Measurements from ENCODE around the gene UQCC5.

DNA sequence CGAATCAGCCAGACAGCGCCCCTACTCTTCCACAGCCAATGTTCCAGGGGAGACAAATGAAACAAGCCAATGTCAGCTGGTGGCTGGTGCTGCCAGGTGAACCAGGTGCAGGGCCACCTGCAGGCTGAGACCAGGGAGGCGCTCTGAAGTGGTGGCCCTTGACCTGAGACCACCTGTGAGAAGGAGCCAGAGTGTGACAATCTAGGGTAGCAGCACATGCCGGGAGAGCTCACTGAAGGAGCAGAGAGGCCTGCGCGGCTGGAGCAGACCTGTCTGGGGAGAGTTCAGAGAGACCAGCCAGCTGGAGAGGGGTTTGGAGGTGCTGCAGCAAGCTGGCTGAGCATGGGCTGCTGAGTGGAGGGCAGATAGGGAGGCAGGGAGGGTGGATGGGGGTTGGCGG, 42.0 kb upstream of the UQCC5 start:
- peak; percentile 4 for TF ChIP-seq POLR2AphosphoS5 (IDR thresholded peaks at IDR 0.05)
- TF ChIP-seq, protein P1, sequence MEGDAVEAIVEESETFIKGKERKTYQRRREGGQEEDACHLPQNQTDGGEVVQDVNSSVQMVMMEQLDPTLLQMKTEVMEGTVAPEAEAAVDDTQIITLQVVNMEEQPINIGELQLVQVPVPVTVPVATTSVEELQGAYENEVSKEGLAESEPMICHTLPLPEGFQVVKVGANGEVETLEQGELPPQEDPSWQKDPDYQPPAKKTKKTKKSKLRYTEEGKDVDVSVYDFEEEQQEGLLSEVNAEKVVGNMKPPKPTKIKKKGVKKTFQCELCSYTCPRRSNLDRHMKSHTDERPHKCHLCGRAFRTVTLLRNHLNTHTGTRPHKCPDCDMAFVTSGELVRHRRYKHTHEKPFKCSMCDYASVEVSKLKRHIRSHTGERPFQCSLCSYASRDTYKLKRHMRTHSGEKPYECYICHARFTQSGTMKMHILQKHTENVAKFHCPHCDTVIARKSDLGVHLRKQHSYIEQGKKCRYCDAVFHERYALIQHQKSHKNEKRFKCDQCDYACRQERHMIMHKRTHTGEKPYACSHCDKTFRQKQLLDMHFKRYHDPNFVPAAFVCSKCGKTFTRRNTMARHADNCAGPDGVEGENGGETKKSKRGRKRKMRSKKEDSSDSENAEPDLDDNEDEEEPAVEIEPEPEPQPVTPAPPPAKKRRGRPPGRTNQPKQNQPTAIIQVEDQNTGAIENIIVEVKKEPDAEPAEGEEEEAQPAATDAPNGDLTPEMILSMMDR (IDR thresholded peaks at IDR 0.05; ENCODE audit: poor library complexity, severe bottlenecking) = no peak
- no peak for TF ChIP-seq MXI1 (conservative IDR thresholded peaks at IDR 0.05; ENCODE audit: poor library complexity, severe bottlenecking)
- TF ChIP-seq EZH2 (IDR thresholded peaks at IDR 0.05; ENCODE audit: borderline replicate concordance, insufficient read depth, low read length, poor library complexity, severe bottlenecking) = no peak
- no peak for TF ChIP-seq RAD21 (conservative IDR thresholded peaks at IDR 0.05)
- TF ChIP-seq EP300 (conservative IDR thresholded peaks at IDR 0.05; ENCODE audit: poor library complexity, severe bottlenecking) = no peak
- TF ChIP-seq TAF1 (IDR thresholded peaks at IDR 0.05; ENCODE audit: low read depth) = no peak
- no peak for TF ChIP-seq SMC3 (conservative IDR thresholded peaks at IDR 0.05; ENCODE audit: poor library complexity)
- TF ChIP-seq, protein P2, sequence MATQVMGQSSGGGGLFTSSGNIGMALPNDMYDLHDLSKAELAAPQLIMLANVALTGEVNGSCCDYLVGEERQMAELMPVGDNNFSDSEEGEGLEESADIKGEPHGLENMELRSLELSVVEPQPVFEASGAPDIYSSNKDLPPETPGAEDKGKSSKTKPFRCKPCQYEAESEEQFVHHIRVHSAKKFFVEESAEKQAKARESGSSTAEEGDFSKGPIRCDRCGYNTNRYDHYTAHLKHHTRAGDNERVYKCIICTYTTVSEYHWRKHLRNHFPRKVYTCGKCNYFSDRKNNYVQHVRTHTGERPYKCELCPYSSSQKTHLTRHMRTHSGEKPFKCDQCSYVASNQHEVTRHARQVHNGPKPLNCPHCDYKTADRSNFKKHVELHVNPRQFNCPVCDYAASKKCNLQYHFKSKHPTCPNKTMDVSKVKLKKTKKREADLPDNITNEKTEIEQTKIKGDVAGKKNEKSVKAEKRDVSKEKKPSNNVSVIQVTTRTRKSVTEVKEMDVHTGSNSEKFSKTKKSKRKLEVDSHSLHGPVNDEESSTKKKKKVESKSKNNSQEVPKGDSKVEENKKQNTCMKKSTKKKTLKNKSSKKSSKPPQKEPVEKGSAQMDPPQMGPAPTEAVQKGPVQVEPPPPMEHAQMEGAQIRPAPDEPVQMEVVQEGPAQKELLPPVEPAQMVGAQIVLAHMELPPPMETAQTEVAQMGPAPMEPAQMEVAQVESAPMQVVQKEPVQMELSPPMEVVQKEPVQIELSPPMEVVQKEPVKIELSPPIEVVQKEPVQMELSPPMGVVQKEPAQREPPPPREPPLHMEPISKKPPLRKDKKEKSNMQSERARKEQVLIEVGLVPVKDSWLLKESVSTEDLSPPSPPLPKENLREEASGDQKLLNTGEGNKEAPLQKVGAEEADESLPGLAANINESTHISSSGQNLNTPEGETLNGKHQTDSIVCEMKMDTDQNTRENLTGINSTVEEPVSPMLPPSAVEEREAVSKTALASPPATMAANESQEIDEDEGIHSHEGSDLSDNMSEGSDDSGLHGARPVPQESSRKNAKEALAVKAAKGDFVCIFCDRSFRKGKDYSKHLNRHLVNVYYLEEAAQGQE (IDR thresholded peaks at IDR 0.05; ENCODE audit: borderline replicate concordance) = no peak
